Keratinocyte (primary cell): ENCODE measurements around the gene PRPF40B.

Experiments
- CTCF ChIP-seq, 3 experiments: IDR thresholded peaks in 1 of 3; conservative IDR thresholded peaks in 1 of 3; optimal IDR thresholded peaks in 1 of 3; 2 replicates in 2 of 3; 3 replicates in 1 of 3; pipeline versions ENCODE3 to v1.5.1; 2011; ENCODE audit warnings: low read length in 3 of 3, mild to moderate bottlenecking in 3 of 3, moderate library complexity in 2 of 3, control low read depth in 1 of 3, inconsistent platforms in 1 of 3; ENCODE audit not compliant: insufficient read depth in 2 of 3; ENCODE audit errors: extremely low read depth in 1 of 3
- EZH2 ChIP-seq: IDR thresholded peaks from one replicate; pipeline ENCODE4 v1.6.1; 2012; ENCODE audit warnings: inconsistent platforms, mild to moderate bottlenecking, low read length, moderate library complexity

DNA sequence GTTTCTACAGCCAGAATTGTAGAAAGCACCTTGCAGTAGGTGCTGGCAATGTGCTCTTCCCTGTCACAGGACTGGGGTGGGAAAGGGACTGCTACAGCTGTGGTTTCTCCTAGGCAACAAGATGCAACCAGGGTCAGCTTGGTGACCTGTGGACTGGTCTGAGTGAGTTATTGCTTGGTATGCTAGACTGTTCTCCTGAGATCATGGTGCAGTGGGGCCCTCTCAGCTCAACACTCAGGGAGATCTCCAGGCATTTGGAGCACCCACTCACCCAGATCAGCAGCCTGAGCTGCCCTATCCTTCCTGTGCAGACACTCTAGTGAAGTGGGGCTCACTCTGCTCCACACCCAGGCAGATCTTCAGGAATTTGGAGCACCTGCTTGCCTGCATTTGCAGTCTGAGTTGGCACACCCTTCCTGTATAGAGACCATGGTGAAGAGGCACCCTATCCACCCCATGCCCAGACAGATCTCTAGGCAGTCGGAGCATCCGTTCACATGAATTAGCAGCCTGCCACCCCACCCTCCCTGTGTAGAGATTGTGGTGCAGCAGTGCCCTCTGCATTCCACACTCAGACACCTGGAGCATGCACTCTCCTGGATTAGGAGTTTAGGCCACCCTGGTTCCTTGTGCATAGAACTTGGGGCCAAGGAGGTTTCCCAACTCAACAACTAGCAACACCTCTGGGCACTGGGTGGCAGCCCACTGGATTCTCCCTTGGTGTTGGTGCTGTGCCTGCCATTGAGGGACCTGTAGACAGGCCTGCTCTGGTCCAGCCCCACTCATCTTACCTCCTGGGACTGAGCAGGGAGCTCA lies 14.1 kb upstream of the PRPF40B start:
- TF ChIP-seq CTCF (optimal IDR thresholded peaks at IDR 0.05 in 1 of 3, IDR thresholded peaks at IDR 0.05 in 1 of 3, conservative IDR thresholded peaks at IDR 0.05 in 1 of 3; ENCODE audit: extremely low read depth in 1 of 3, insufficient read depth in 2 of 3, low read length in 3 of 3) (peak in 1 of 3 experiments; percentile 55), EZH2 (no peak)
